ENCODE measurements around the gene KCNAB1.
A peak's percentile ranks its signal among the peaks of the same experiment; 100 is the strongest.

Gene KCNAB1

DNA sequence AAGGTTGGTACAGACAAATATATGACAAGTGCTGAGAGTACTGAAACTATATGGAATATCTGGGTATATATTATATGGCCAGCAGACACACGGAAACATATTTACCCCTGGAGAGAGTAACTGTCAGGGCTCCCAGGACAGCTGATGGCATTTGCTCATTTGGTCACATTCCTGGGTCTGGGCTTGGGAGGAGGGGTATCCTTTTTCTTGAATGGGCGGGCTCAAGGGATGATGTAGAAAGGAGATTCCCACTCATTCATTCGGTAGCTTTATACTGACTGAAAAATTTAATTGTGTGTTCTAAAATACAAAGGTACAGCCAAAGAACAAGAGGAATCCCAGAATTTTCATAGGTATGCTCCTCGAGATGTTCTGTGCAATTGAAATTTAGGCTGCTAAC is 131.0 kb downstream of the KCNAB1 start:
- TF ChIP-seq, protein P1, sequence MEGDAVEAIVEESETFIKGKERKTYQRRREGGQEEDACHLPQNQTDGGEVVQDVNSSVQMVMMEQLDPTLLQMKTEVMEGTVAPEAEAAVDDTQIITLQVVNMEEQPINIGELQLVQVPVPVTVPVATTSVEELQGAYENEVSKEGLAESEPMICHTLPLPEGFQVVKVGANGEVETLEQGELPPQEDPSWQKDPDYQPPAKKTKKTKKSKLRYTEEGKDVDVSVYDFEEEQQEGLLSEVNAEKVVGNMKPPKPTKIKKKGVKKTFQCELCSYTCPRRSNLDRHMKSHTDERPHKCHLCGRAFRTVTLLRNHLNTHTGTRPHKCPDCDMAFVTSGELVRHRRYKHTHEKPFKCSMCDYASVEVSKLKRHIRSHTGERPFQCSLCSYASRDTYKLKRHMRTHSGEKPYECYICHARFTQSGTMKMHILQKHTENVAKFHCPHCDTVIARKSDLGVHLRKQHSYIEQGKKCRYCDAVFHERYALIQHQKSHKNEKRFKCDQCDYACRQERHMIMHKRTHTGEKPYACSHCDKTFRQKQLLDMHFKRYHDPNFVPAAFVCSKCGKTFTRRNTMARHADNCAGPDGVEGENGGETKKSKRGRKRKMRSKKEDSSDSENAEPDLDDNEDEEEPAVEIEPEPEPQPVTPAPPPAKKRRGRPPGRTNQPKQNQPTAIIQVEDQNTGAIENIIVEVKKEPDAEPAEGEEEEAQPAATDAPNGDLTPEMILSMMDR (IDR thresholded peaks at IDR 0.05; ENCODE audit: low read length, missing control alignments), result no peak
- H3K4me3 ChIP-seq (replicated peaks; ENCODE audit: low read depth, low read length), result no peak overlapping the region
- no peak for DNase-seq (ENCODE audit: low read depth)

DNA sequence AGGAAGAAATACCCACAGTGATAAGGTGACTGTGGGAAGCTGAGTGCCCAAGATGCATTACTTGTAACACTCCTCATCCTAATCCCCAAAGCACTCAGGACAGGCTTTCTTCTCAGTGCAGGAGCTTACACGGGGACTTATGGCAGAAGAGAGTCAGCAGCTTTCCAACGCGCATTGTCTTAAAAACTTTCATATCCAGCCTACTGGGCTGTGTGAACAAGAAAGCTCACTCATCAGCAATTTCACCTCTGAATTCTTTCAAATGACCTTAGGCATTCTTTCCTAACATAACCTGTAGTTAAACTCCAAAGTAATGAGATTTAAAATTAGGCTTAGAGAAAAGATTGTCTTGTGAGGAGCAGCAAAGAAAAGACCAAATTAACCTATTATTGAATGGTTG is 132.3 kb downstream of the KCNAB1 start:
- peak; percentile 8 for DNase-seq (ENCODE audit: low read depth)
- TF ChIP-seq, protein P1 (IDR thresholded peaks at IDR 0.05; ENCODE audit: low read length, missing control alignments), result no peak
- no peak overlapping the region for H3K4me3 ChIP-seq (replicated peaks; ENCODE audit: low read depth, low read length)

DNA sequence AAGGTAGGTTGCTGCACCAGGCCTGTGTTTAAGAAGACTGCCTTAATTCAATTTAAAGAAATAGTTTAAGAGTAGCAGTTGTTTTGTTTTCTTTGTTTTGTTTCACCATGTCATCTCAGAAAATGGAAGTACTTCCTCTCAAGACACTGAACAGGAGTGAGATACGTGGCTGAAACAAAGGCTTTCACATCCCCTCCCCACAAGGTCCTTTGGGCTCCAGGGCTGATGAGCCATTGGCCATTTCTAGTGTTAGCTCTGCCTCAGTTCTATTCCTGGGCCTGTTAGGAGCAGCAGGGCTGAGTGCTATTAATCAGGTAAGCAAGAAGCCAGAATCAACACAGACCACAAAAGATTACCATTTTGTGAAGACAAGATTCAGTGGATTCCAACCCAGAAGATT is 132.8 kb downstream of the KCNAB1 start:
- no peak overlapping the region for H3K4me3 ChIP-seq (replicated peaks; ENCODE audit: low read depth, low read length)
- TF ChIP-seq, protein P1 (IDR thresholded peaks at IDR 0.05; ENCODE audit: low read length, missing control alignments), result no peak
- no peak for DNase-seq (ENCODE audit: low read depth)

DNA sequence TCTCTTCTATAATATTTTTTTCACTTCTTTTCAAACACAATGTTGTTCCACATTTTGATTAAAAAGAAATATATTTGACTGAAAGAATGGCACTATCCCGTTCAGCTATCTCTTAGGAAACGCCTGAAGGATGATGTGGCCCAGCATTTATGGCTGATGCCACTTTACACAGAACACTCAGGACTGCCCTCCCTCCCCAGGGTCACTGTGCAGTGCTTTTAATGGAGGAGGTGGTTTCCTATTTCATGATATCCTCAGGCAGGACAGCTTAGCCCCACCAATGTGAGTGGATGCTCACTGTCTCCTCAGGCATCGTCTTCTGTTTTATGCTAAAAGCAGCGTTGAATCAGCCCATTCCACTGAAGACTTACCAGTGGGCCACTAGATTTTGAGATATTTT is 135.9 kb downstream of the KCNAB1 start:
- no peak for DNase-seq (ENCODE audit: low read depth)
- TF ChIP-seq, protein P1 (IDR thresholded peaks at IDR 0.05; ENCODE audit: low read length, missing control alignments), result no peak
- no peak overlapping the region for H3K4me3 ChIP-seq (replicated peaks; ENCODE audit: low read depth, low read length)

DNA sequence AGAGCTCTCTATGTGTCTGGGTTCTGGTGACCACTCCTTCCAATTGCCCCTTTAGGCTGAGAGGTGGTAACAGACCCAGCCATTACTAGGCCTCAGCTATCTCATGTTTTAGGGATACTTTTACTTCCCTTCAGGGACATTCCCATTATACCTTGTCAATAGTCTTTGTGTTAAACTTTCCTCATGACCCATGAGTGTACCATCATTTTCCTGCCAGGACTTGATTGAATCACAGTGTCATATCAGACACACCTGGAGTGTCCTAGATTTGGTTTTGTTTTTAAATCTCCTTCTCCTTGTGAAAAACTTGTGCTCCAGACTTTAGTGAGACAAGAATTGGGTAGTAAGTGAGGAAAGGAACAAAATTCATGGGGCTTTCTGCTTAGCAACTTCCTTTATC is 136.6 kb downstream of the KCNAB1 start:
- DNase-seq (ENCODE audit: low read depth), result no peak
- H3K4me3 ChIP-seq (replicated peaks; ENCODE audit: low read depth, low read length), result no peak overlapping the region
- TF ChIP-seq, protein P1 (IDR thresholded peaks at IDR 0.05; ENCODE audit: low read length, missing control alignments), result no peak

DNA sequence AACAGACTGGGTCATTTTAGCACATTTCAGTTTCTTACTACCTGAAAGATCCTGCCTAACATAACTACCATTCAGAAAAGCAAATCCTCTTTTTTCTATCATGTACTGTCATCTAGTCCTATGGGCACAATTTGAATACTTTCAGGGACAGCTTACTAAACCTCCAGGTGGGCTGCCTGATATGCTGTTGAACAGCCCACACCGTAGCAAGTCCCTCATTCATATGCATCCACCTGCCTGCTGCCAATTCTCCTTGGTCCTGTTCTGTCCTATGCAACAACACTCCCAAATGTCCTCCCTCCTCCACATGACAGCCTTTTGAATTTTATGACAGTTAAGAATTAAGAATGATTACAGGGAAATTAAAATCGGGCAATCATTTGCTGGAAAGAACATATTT is 137.9 kb downstream of the KCNAB1 start:
- no peak for DNase-seq (ENCODE audit: low read depth)
- TF ChIP-seq, protein P1 (IDR thresholded peaks at IDR 0.05; ENCODE audit: low read length, missing control alignments), result no peak

DNA sequence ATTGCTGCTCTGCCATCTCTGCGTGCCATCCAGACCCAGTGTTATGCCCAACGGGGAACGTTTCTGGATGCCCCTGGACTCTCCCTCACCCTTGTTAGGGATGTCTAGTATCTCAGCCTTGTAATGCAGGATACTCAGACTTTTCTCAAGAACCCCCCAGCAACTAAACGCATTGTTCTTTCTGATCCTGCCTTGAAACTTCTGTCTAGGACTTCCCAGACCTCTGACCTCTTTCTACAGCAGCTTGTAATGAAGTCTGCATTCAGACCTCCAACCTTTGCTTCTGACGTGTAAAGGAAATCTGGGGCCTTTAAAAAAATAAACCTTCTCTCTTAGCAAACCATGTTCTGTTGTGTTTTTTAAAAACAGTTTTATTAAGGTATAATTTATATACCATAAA is 139.5 kb downstream of the KCNAB1 start:
- H3K4me3 ChIP-seq (replicated peaks; ENCODE audit: low read depth, low read length), result no peak overlapping the region
- TF ChIP-seq, protein P1 (IDR thresholded peaks at IDR 0.05; ENCODE audit: low read length, missing control alignments), result no peak
- no peak for DNase-seq (ENCODE audit: low read depth)

More for the DNA sequence above, 137.9 kb downstream of the KCNAB1 start:
- no peak overlapping the region for H3K4me3 ChIP-seq (replicated peaks; ENCODE audit: low read depth, low read length)
